Testis (tissue), 2 donors: ENCODE data around the gene HNRNPA3.
"Not testable (repeated sequence)": the region's sequence is repeated elsewhere in the genome, so short reads cannot be mapped to it uniquely, and the experiment has no call there.

ENCODE experiments used
- CTCF ChIP-seq, 3 experiments: fragments of 450-650 bp in 2 of 3; fragments of 200-600 bp in 1 of 3; sonication (generic) in 1 of 3; IDR thresholded peaks; one replicate each; pipeline ENCODE4 v1.5.1; 2016 to 2019; ENCODE audit warnings: antibody characterized with exemption in 3 of 3, mild to moderate bottlenecking in 2 of 3, moderate library complexity in 1 of 3
- POLR2A ChIP-seq: fragments of 450-650 bp; IDR thresholded peaks from one replicate; pipeline ENCODE4 v1.6.1; 2017; ENCODE audit warnings: antibody characterized with exemption, mild to moderate bottlenecking, moderate library complexity

- TF ChIP-seq CTCF (IDR thresholded peaks at IDR 0.05); POLR2A: not testable (repeated sequence)
Measured at GRCh38 chr2:177200419-177200818, 12.2 kb upstream of the HNRNPA3 start.
